CD4-positive, alpha-beta T cell (primary cell): Measurements from ENCODE around the gene TBCD. TPM values are rescaled to one million over a fixed set of nuclear protein-coding genes. Genes with fewer than 3 reads are reported as not detected.

Experiments used
- ATAC-seq: fragments of 200-7000 bp; cut with Tn5 transposase; one replicate; pipeline ENCODE4 v1.10.0; 2022; ENCODE audit warnings: mild to moderate bottlenecking; ENCODE audit not compliant: poor library complexity
- CTCF ChIA-PET: fragments of 350-600 bp; sonication (Branson Sonifier 250); formaldehyde crosslinking; loops from one replicate; lab custom pipeline; 2021; ENCODE audit warnings: antibody characterized with exemption, inconsistent platforms; lab: Charles Lee
- POLR2A ChIA-PET: fragments of 350-600 bp; sonication (Branson Sonifier 250); formaldehyde crosslinking; loops from one replicate; lab custom pipeline; 2021; ENCODE audit warnings: antibody characterized with exemption, inconsistent platforms; lab: Charles Lee
- DNase-seq, 14 experiments: peaks; one replicate each; pipeline ENCODE4 v3.0.0-alpha.2; 2013 to 2020; ENCODE audit warnings: mixed read lengths in 2 of 14
- H3K27ac ChIP-seq, 2 donors: one replicate each; pipeline versions ENCODE4 v1.5.1 to v1.7.0; 2013; ENCODE audit warnings: low read length in 2 of 2, low read depth in 1 of 2, mild to moderate bottlenecking in 1 of 2
- H3K27me3 ChIP-seq, 2 experiments: 1 replicate in 1 of 2; 2 replicates in 1 of 2; pipeline versions ENCODE4 v1.6.1 to v1.7.0; 2013; ENCODE audit warnings: low read length in 2 of 2, control low read depth in 1 of 2, mild to moderate bottlenecking in 1 of 2, moderate library complexity in 1 of 2; ENCODE audit not compliant: insufficient read depth in 2 of 2, control insufficient read depth in 1 of 2
- H3K36me3 ChIP-seq: one replicate; pipeline ENCODE4 v1.6.1; 2013; ENCODE audit warnings: low read length, control low read depth; ENCODE audit not compliant: insufficient read depth
- H3K4me1 ChIP-seq: one replicate; pipeline ENCODE4 v1.6.1; 2013; ENCODE audit warnings: low read length, control low read depth; ENCODE audit not compliant: insufficient read depth
- H3K4me3 ChIP-seq: one replicate; pipeline ENCODE4 v1.5.1; 2013; ENCODE audit warnings: mild to moderate bottlenecking, low read length, moderate library complexity
- H3K9me3 ChIP-seq, 2 experiments: 1 replicate in 1 of 2; 2 replicates in 1 of 2; pipeline versions ENCODE4 v1.6.1 to v1.7.0; 2013; ENCODE audit warnings: low read length in 2 of 2, mild to moderate bottlenecking in 2 of 2, control low read depth in 1 of 2, moderate library complexity in 1 of 2; ENCODE audit not compliant: control insufficient read depth in 1 of 2, insufficient read depth in 1 of 2
- H3K27ac Mint-ChIP-seq: one replicate; pipeline ENCODE4 v1.8.0; 2020; ENCODE audit warnings: mixed read lengths
- H3K27me3 Mint-ChIP-seq: one replicate; pipeline ENCODE4 v1.8.0; 2021; ENCODE audit warnings: mixed read lengths
- H3K36me3 Mint-ChIP-seq: one replicate; pipeline ENCODE4 v1.8.0; 2021; ENCODE audit warnings: low read depth, mixed read lengths
- H3K4me1 Mint-ChIP-seq: one replicate; pipeline ENCODE4 v1.8.0; 2021; ENCODE audit warnings: low read depth, mixed read lengths
- H3K4me3 Mint-ChIP-seq: one replicate; pipeline ENCODE4 v1.8.0; 2020; ENCODE audit warnings: mild to moderate bottlenecking, mixed read lengths
- H3K9me3 Mint-ChIP-seq: one replicate; pipeline ENCODE4 v1.8.0; 2020; ENCODE audit warnings: mixed read lengths
- CTCF ChIP-seq: fragments of 200-600 bp; IDR thresholded peaks from one replicate; pipeline ENCODE4 v1.8.0; 2022; ENCODE audit warnings: antibody characterized with exemption, mild to moderate bottlenecking
- intact Hi-C, 2 experiments: fragments of 100-400 bp; cut with DNase I in 1 of 2; cut with micrococcal nuclease in 1 of 2; formaldehyde crosslinking; loops; one replicate each; pipeline versions ENCODE4 v1.15.1 to v1.9.0; 2023 to 2025; cut with DNase I, micrococcal nuclease
- total RNA-seq, 174 experiments: library from RNA in 2 of 174; stranded (reverse) in 2 of 174; gene quantifications; one replicate each; pipeline ENCODE4 v1.2.3 and lab custom pipeline; 2021 to 2026

TBCD gene
- total RNA-seq, 2 experiments from 2014 or later: 74.6 to 80.3 TPM

GRCh38 chr17:82946081-82946480 is 194.2 kb downstream of the TBCD start:
- H3K36me3 ChIP-seq: peaks cover 44% of the 10 kb centered on the region
- Mint-ChIP-seq H3K27me3 (no peaks in the 10 kb centered on the region), H3K4me1 (no peaks in the 10 kb centered on the region), H3K36me3 (peaks cover 88% of the 10 kb centered on the region), H3K4me3 (no peak overlapping the region), H3K27ac (no peak overlapping the region), H3K9me3 (peaks cover 19% of the 10 kb centered on the region)
- DNase-seq (no peak), ATAC-seq (no peak)
- no peaks in the 10 kb centered on the region for H3K27me3 ChIP-seq
- ChIA-PET CTCF (interaction anchor here (0.8 kb wide), 1 partner anchor 29 kb away, joined by 3 read pairs; no protein-coding TSS in a partner anchor), POLR2A (no interaction called here)
- peaks cover 31 to 55% of the 10 kb centered on the region in 2 experiments for H3K9me3 ChIP-seq
- no peak for TF ChIP-seq CTCF
- H3K4me1 ChIP-seq: peaks cover 3% of the 10 kb centered on the region
- H3K4me3 ChIP-seq: no peak overlapping the region
- H3K27ac ChIP-seq: no peak overlapping the region
- intact Hi-C loops: no loop called here

- Histone ChIP-seq H3K27me3 (no peaks in the 10 kb centered on the region), H3K9me3 (peaks cover 31 to 59% of the 10 kb centered on the region in 2 experiments), H3K4me1 (peaks cover 3% of the 10 kb centered on the region), H3K36me3 (peaks cover 33% of the 10 kb centered on the region), H3K4me3 (no peak overlapping the region), H3K27ac (no peak overlapping the region)
- Mint-ChIP-seq H3K4me3 (no peak overlapping the region), H3K36me3 (peaks cover 89% of the 10 kb centered on the region), H3K27ac (no peak overlapping the region), H3K4me1 (no peaks in the 10 kb centered on the region), H3K27me3 (no peaks in the 10 kb centered on the region), H3K9me3 (peaks cover 19% of the 10 kb centered on the region)
- CTCF ChIA-PET: interaction anchor here (0.8 kb wide), 1 partner anchor 30 kb away, joined by 3 read pairs; no protein-coding TSS in a partner anchor
- ATAC-seq (no peak), DNase-seq (no peak)
- intact Hi-C loops: no loop called here
- POLR2A ChIA-PET: no interaction called here
- TF ChIP-seq CTCF: no peak
Measured at GRCh38 chr17:82947051-82947991, 195.5 kb downstream of the TBCD start.

GRCh38 chr17:82948081-82948511 is 196.2 kb downstream of the TBCD start:
- Histone ChIP-seq H3K4me3 (no peak overlapping the region), H3K27me3 (no peaks in the 10 kb centered on the region), H3K9me3 (peaks cover 31 to 51% of the 10 kb centered on the region in 2 experiments), H3K4me1 (peaks cover 3% of the 10 kb centered on the region), H3K36me3 (peaks cover 25% of the 10 kb centered on the region), H3K27ac (no peak overlapping the region)
- H3K27ac Mint-ChIP-seq: no peak overlapping the region
- ATAC-seq: no peak
- no peaks in the 10 kb centered on the region for H3K4me1 Mint-ChIP-seq
- ChIA-PET CTCF (no interaction called here), POLR2A (no interaction called here)
- DNase-seq: no peak
- peaks cover 17% of the 10 kb centered on the region for H3K9me3 Mint-ChIP-seq
- peaks cover 89% of the 10 kb centered on the region for H3K36me3 Mint-ChIP-seq
- intact Hi-C loops: no loop called here
- no peaks in the 10 kb centered on the region for H3K27me3 Mint-ChIP-seq
- no peak for TF ChIP-seq CTCF
- H3K4me3 Mint-ChIP-seq: no peak overlapping the region
